A549 treated with AZD2906 at 1 μM for 4 hours (cell line): ENCODE data around the gene DGKE. TPM values are rescaled to one million over a fixed set of nuclear protein-coding genes. Genes with fewer than 3 reads are reported as not detected.

Experiments used
- total RNA-seq: library from RNA; stranded (reverse); fragments of 200-300 nt; extraction: Qiagen RNA extraction; gene quantifications from 5 replicates; pipeline ENCODE4 v1.2.3, GENCODE V29; 2022

The DGKE gene
- 3.4 to 4.3 TPM (median 3.4 TPM) in 5 replicates for total RNA-seq

GRCh38 chr17:56833809-56834379 lies at the start of gene DGKE, which contains the start of gene C17orf67:
TSS of gene DGKE (plus strand) at chr17:56834151. CDS start at chr17:56834796, 645 bp downstream.
TSS of gene C17orf67 (minus strand) at chr17:56833920. CDS start at chr17:56815810, 18,110 bp downstream.

GRCh38 chr17:56913867-56914580 lies 80.1 kb downstream of the DGKE start, which contains the start of gene TRIM25:
TSS of gene TRIM25 (minus strand) at chr17:56914049. CDS start at chr17:56913988, 61 bp downstream.

Other genes with a start within 250 kb of the DGKE start
- gene NOG, start 240.5 kb upstream of the DGKE start, total RNA-seq = 0.80 to 1.3 TPM (median 0.87 TPM) in 5 replicates
- gene C17orf67, start 231 bp upstream of the DGKE start, total RNA-seq = 1.3 to 2.1 TPM (median 1.9 TPM) in 5 replicates
- 50.7 to 62.6 TPM (median 54.7 TPM) in 5 replicates for gene TRIM25, start 79.9 kb downstream of the DGKE start, total RNA-seq
- 15.6 to 20.6 TPM (median 16.1 TPM) in 5 replicates for gene COIL, start 126.9 kb downstream of the DGKE start, total RNA-seq
- 39.4 to 44.8 TPM (median 40.4 TPM) in 5 replicates for gene SCPEP1, start 144.0 kb downstream of the DGKE start, total RNA-seq